HCT116 (cell line): Measurements from ENCODE around the gene CCDC154.

ENCODE experiments used
- EZH2 ChIP-seq: fragments of 200-600 bp; sonication (generic); IDR thresholded peaks from 2 replicates; pipeline ENCODE4 v1.6.1; 2017; ENCODE audit warnings: antibody characterized with exemption, mixed run types
- POLR2A ChIP-seq: IDR thresholded peaks from 2 replicates; pipeline ENCODE4 v1.7.0; 2011; ENCODE audit warnings: borderline replicate concordance; ENCODE audit not compliant: insufficient read depth, insufficient read length; ENCODE audit errors: extremely low read depth
- POLR2AphosphoS5 ChIP-seq: IDR thresholded peaks from 2 replicates; pipeline ENCODE4 v1.6.1; 2011; ENCODE audit warnings: mild to moderate bottlenecking, low read depth, low read length, moderate library complexity
- YY1 ChIP-seq: IDR thresholded peaks from 2 replicates; pipeline ENCODE4 v1.6.1; 2011; ENCODE audit warnings: low read length, low read depth, moderate library complexity, mild to moderate bottlenecking; ENCODE audit not compliant: insufficient replicate concordance; ENCODE audit errors: extremely low read depth
- ZNF274 ChIP-seq: fragments of 200-500 bp; sonication (Bioruptor generic); IDR thresholded peaks from 2 replicates; pipeline ENCODE4 v1.6.1; 2014; ENCODE audit warnings: mild to moderate bottlenecking, low read depth, low read length, inconsistent platforms
- TF ChIP-seq, protein P1 (sequence below): IDR thresholded peaks from 2 replicates; pipeline ENCODE4 v1.6.1; 2012; ENCODE audit warnings: low read depth
- TF ChIP-seq, protein P2 (sequence below), 3 experiments: fragments of 200-600 bp in 1 of 3; sonication (generic) in 1 of 3; IDR thresholded peaks in 2 of 3; conservative IDR thresholded peaks in 1 of 3; 2 replicates each; pipeline ENCODE4 v1.5.1; 2012 to 2017; ENCODE audit warnings: low read depth in 2 of 3, low read length in 2 of 3, antibody characterized with exemption in 1 of 3, borderline replicate concordance in 1 of 3, control low read depth in 1 of 3, mild to moderate bottlenecking in 1 of 3, mixed read lengths in 1 of 3, mixed run types in 1 of 3, moderate library complexity in 1 of 3; ENCODE audit not compliant: insufficient read depth in 1 of 3
- TF ChIP-seq, protein P3 (sequence below): IDR thresholded peaks from 2 replicates; pipeline ENCODE4 v1.6.1; 2012

DNA sequence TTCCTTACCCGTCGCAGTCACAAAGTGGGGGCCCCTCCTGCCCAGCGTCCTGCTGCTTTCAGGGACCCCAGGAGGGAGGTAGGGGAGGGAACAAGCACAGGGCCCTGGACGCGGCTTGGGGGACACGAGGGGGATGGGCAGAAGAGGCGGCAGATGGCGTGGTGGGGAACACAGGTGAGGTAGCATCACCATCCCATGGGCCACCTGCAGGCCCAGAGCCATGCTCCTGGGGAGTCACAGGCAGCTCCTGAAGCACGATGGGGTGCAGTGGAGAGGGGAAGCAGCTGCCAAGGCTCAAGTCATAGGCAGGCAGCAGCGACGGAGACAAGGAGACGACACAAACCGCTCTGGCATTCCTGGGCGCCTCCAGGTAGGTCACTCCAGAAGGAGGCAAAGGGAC, 40.6 kb downstream of the CCDC154 start:
- TF ChIP-seq POLR2AphosphoS5 (no peak), EZH2 (no peak), ZNF274 (no peak), YY1 (no peak), POLR2A (no peak)
- TF ChIP-seq, protein P1, sequence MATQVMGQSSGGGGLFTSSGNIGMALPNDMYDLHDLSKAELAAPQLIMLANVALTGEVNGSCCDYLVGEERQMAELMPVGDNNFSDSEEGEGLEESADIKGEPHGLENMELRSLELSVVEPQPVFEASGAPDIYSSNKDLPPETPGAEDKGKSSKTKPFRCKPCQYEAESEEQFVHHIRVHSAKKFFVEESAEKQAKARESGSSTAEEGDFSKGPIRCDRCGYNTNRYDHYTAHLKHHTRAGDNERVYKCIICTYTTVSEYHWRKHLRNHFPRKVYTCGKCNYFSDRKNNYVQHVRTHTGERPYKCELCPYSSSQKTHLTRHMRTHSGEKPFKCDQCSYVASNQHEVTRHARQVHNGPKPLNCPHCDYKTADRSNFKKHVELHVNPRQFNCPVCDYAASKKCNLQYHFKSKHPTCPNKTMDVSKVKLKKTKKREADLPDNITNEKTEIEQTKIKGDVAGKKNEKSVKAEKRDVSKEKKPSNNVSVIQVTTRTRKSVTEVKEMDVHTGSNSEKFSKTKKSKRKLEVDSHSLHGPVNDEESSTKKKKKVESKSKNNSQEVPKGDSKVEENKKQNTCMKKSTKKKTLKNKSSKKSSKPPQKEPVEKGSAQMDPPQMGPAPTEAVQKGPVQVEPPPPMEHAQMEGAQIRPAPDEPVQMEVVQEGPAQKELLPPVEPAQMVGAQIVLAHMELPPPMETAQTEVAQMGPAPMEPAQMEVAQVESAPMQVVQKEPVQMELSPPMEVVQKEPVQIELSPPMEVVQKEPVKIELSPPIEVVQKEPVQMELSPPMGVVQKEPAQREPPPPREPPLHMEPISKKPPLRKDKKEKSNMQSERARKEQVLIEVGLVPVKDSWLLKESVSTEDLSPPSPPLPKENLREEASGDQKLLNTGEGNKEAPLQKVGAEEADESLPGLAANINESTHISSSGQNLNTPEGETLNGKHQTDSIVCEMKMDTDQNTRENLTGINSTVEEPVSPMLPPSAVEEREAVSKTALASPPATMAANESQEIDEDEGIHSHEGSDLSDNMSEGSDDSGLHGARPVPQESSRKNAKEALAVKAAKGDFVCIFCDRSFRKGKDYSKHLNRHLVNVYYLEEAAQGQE: no peak
- TF ChIP-seq, protein P2, sequence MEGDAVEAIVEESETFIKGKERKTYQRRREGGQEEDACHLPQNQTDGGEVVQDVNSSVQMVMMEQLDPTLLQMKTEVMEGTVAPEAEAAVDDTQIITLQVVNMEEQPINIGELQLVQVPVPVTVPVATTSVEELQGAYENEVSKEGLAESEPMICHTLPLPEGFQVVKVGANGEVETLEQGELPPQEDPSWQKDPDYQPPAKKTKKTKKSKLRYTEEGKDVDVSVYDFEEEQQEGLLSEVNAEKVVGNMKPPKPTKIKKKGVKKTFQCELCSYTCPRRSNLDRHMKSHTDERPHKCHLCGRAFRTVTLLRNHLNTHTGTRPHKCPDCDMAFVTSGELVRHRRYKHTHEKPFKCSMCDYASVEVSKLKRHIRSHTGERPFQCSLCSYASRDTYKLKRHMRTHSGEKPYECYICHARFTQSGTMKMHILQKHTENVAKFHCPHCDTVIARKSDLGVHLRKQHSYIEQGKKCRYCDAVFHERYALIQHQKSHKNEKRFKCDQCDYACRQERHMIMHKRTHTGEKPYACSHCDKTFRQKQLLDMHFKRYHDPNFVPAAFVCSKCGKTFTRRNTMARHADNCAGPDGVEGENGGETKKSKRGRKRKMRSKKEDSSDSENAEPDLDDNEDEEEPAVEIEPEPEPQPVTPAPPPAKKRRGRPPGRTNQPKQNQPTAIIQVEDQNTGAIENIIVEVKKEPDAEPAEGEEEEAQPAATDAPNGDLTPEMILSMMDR (IDR thresholded peaks at IDR 0.05 in 2 of 3, conservative IDR thresholded peaks at IDR 0.05 in 1 of 3; ENCODE audit: borderline replicate concordance in 1 of 3, insufficient read depth in 1 of 3, low read depth in 2 of 3, low read length in 2 of 3): no peak
- TF ChIP-seq, protein P3, sequence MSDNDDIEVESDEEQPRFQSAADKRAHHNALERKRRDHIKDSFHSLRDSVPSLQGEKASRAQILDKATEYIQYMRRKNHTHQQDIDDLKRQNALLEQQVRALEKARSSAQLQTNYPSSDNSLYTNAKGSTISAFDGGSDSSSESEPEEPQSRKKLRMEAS: no peak
